Gastrocnemius medialis (tissue), 4 donors: ENCODE data around the gene CACNA1C. TPM values are rescaled to one million over a fixed set of nuclear protein-coding genes. Genes with fewer than 3 reads are reported as not detected.

Experiments
- ATAC-seq, 2 donors: fragments of 150-250 bp; one replicate each; pipeline ENCODE4 v1.9.1; 2016
- DNase-seq, 2 donors: peaks; one replicate each; pipeline ENCODE4 v3.0.0-alpha.2; 2019
- H3K27ac ChIP-seq, 4 donors: fragments of 200-600 bp; sonication (generic); 1 replicate in 1 of 4; 2 replicates in 3 of 4; pipeline ENCODE4 v1.5.1; 2016 to 2018; ENCODE audit warnings: mild to moderate bottlenecking in 2 of 4, moderate library complexity in 1 of 4
- H3K27me3 ChIP-seq, 3 donors: fragments of 200-600 bp; sonication (generic) in 2 of 3; 1 replicate in 1 of 3; 2 replicates in 2 of 3; pipeline versions ENCODE4 v1.5.1 to v1.6.0; 2016 to 2019; ENCODE audit warnings: mild to moderate bottlenecking in 1 of 3, moderate library complexity in 1 of 3
- H3K36me3 ChIP-seq, 2 donors: fragments of 200-600 bp; sonication (generic) in 1 of 2; one replicate each; pipeline ENCODE4 v1.5.1; 2017 to 2018
- H3K4me1 ChIP-seq, 2 donors: fragments of 200-600 bp; sonication (generic) in 1 of 2; one replicate each; pipeline ENCODE4 v1.5.1; 2016 to 2017; ENCODE audit warnings: mild to moderate bottlenecking in 2 of 2
- H3K4me3 ChIP-seq, 4 donors: fragments of 200-600 bp; sonication (generic) in 3 of 4; 1 replicate in 1 of 4; 2 replicates in 3 of 4; pipeline ENCODE4 v1.5.1; 2016 to 2019; ENCODE audit warnings: mild to moderate bottlenecking in 2 of 4
- H3K9me3 ChIP-seq, 3 donors: fragments of 200-600 bp; sonication (generic) in 2 of 3; 1 replicate in 1 of 3; 2 replicates in 2 of 3; pipeline ENCODE4 v1.5.1; 2016 to 2019
- POLR2A ChIP-seq, 2 donors: fragments of 450-650 bp; IDR thresholded peaks; one replicate each; pipeline ENCODE4 v1.6.1; 2017; ENCODE audit warnings: antibody characterized with exemption in 2 of 2, mild to moderate bottlenecking in 2 of 2, moderate library complexity in 2 of 2
- in situ Hi-C, 4 donors: fragments of 200-750 bp; cut with MboI; loops; one replicate each; pipeline versions ENCODE4 v1.15.0 to v1.8.0; 2017; ENCODE audit warnings: low sequenced_read_pairs in 4 of 4
- intact Hi-C: fragments of 100-400 bp; cut with DNase I; formaldehyde crosslinking; loops from one replicate; pipeline ENCODE4 v1.15.1; 2023; ENCODE audit warnings: low total_unique reads
- total RNA-seq, 4 donors: library from RNA; depleted of rRNA; stranded (reverse); fragments of >200 nt; gene quantifications; one replicate each; pipeline versions ENCODE4 v1.1.0 to v1.2.3, GENCODE V29; 2016
- TF ChIP-seq, protein P1 (sequence below), 5 experiments: fragments of 450-650 bp in 3 of 5; fragments of 200-600 bp in 2 of 5; sonication (generic) in 2 of 5; IDR thresholded peaks in 4 of 5; conservative IDR thresholded peaks in 1 of 5; 1 replicate in 4 of 5; 2 replicates in 1 of 5; pipeline ENCODE4 v1.5.1; 2016 to 2019; ENCODE audit warnings: antibody characterized with exemption in 5 of 5, mild to moderate bottlenecking in 3 of 5, moderate library complexity in 3 of 5

CACNA1C gene
- total RNA-seq, 4 donors from 2014 or later: 0.80 to 1.8 (median 0.91) TPM

GRCh38 chr12:2145433-2145998 is 92.7 kb downstream of the CACNA1C start:
- TF ChIP-seq POLR2A (IDR thresholded peaks at IDR 0.05): no peak
- TF ChIP-seq, protein P1, sequence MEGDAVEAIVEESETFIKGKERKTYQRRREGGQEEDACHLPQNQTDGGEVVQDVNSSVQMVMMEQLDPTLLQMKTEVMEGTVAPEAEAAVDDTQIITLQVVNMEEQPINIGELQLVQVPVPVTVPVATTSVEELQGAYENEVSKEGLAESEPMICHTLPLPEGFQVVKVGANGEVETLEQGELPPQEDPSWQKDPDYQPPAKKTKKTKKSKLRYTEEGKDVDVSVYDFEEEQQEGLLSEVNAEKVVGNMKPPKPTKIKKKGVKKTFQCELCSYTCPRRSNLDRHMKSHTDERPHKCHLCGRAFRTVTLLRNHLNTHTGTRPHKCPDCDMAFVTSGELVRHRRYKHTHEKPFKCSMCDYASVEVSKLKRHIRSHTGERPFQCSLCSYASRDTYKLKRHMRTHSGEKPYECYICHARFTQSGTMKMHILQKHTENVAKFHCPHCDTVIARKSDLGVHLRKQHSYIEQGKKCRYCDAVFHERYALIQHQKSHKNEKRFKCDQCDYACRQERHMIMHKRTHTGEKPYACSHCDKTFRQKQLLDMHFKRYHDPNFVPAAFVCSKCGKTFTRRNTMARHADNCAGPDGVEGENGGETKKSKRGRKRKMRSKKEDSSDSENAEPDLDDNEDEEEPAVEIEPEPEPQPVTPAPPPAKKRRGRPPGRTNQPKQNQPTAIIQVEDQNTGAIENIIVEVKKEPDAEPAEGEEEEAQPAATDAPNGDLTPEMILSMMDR (IDR thresholded peaks at IDR 0.05 in 4 of 5, conservative IDR thresholded peaks at IDR 0.05 in 1 of 5): no peak
- Histone ChIP-seq H3K27ac (no peak overlapping the region), H3K9me3 (no peaks in the 10 kb centered on the region), H3K4me3 (no peak overlapping the region), H3K4me1 (no peaks in the 10 kb centered on the region), H3K36me3 (no peaks in the 10 kb centered on the region), H3K27me3 (peaks cover 0 to 3% (median 0%) of the 10 kb centered on the region in 3 donors)
- DNase-seq (no peak), ATAC-seq (no peak)
- in situ Hi-C loops (no loop called here), intact Hi-C loops (no loop called here)

DNA sequence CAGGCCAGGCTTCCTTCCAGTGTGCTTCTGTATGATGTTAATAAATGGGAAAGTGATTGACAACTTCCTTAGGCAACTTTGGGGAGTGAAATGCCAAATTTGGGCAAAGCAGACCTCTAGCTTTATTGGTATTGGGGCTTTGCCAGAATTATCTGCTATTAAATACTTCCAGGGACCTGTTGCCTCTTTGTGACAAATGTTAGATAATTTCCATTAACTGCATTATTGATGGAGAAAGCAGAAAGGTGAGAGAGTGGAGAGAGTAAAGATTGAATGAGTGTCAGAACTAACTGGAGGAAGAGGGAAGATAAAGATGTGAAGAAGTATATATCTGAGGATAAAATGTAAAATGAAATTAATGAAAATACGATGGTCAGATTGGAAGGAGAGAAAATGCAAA is 94.5 kb downstream of the CACNA1C start:
- TF ChIP-seq, protein P1 (IDR thresholded peaks at IDR 0.05 in 4 of 5, conservative IDR thresholded peaks at IDR 0.05 in 1 of 5): no peak
- no peak for TF ChIP-seq POLR2A (IDR thresholded peaks at IDR 0.05)
- DNase-seq (no peak), ATAC-seq (no peak)
- no peaks in the 10 kb centered on the region for H3K9me3 ChIP-seq
- no peak overlapping the region for H3K27ac ChIP-seq
- in situ Hi-C loops (no loop called here), intact Hi-C loops (no loop called here)
- H3K27me3 ChIP-seq: peaks cover 0 to 3% (median 0%) of the 10 kb centered on the region in 3 donors
- H3K4me1 ChIP-seq: no peaks in the 10 kb centered on the region
- H3K4me3 ChIP-seq: no peak overlapping the region
- H3K36me3 ChIP-seq: no peaks in the 10 kb centered on the region

GRCh38 chr12:2149091-2149490 is 96.3 kb downstream of the CACNA1C start:
- peaks cover 0 to 3% (median 0%) of the 10 kb centered on the region in 3 donors for H3K27me3 ChIP-seq
- TF ChIP-seq POLR2A (IDR thresholded peaks at IDR 0.05): no peak
- TF ChIP-seq, protein P1 (IDR thresholded peaks at IDR 0.05 in 4 of 5, conservative IDR thresholded peaks at IDR 0.05 in 1 of 5): no peak
- in situ Hi-C loops (no loop called here), intact Hi-C loops (no loop called here)
- no peaks in the 10 kb centered on the region for H3K9me3 ChIP-seq
- no peaks in the 10 kb centered on the region for H3K36me3 ChIP-seq
- no peak overlapping the region for H3K4me3 ChIP-seq
- DNase-seq (no peak), ATAC-seq (no peak)
- no peak overlapping the region for H3K27ac ChIP-seq
- peaks cover 0 to 6% of the 10 kb centered on the region in 2 donors for H3K4me1 ChIP-seq

- DNase-seq: no peak
- intact Hi-C loops: no loop called here
- peaks cover 0 to 6% of the 10 kb centered on the region in 2 donors for H3K4me1 ChIP-seq
Measured at GRCh38 chr12:2150833-2151232, 98.0 kb downstream of the CACNA1C start.

More at GRCh38 chr12:2150833-2151232, 98.0 kb downstream of the CACNA1C start:
- no peak overlapping the region for H3K27ac ChIP-seq
- no peak for TF ChIP-seq POLR2A (IDR thresholded peaks at IDR 0.05)
- TF ChIP-seq, protein P1 (IDR thresholded peaks at IDR 0.05 in 4 of 5, conservative IDR thresholded peaks at IDR 0.05 in 1 of 5): no peak
- H3K4me3 ChIP-seq: no peak overlapping the region
- H3K36me3 ChIP-seq: no peaks in the 10 kb centered on the region
- in situ Hi-C loops: no loop called here
- peaks cover 0 to 3% (median 0%) of the 10 kb centered on the region in 3 donors for H3K27me3 ChIP-seq
- ATAC-seq: no peak
- no peaks in the 10 kb centered on the region for H3K9me3 ChIP-seq
